Stimulated activated CD4-positive, alpha-beta T cell treated with anti-CD3 and anti-CD28 coated beads, Interleukin-4, amount 100 ng/mL, for 4 hours (primary cell): ENCODE results near the gene IL27RA.

ENCODE experiments used
- DNase-seq, 2 experiments: peaks; one replicate each; pipeline ENCODE4 v3.0.0-alpha.2; 2020

IL27RA gene

GRCh38 chr19:14031719-14032480 is at the start of gene IL27RA:
Gene IL27RA, plus strand, starts transcription at chr19:14031762. Its CDS starts 111 bp downstream, at chr19:14031873.
- peak; percentile 69 to 80 for DNase-seq

- no peak for DNase-seq
Measured at GRCh38 chr19:13981988-13982501, 49.5 kb upstream of the IL27RA start.

GRCh38 chr19:13982773-13983172 is 48.8 kb upstream of the IL27RA start:
- DNase-seq = no peak

GRCh38 chr19:13983213-13983889 is 48.2 kb upstream of the IL27RA start:
- peak; percentile 24 to 26 for DNase-seq

GRCh38 chr19:13984186-13984585 is 47.4 kb upstream of the IL27RA start:
- no peak for DNase-seq

GRCh38 chr19:13984875-13985741 is 46.5 kb upstream of the IL27RA start:
- DNase-seq = no peak

GRCh38 chr19:13985771-13986347 is 45.7 kb upstream of the IL27RA start:
- peak; percentile 16 to 32 for DNase-seq

GRCh38 chr19:13986348-13986904 is 45.1 kb upstream of the IL27RA start:
- DNase-seq = peak; percentile 98

- no peak for DNase-seq
Measured at GRCh38 chr19:13987101-13987890, 44.3 kb upstream of the IL27RA start.

GRCh38 chr19:13989487-13989886 is 42.1 kb upstream of the IL27RA start:
- DNase-seq = no peak

- no peak for DNase-seq
Measured at GRCh38 chr19:13990085-13990484, 41.5 kb upstream of the IL27RA start.

- DNase-seq = no peak
Measured at GRCh38 chr19:13992025-13992424, 39.5 kb upstream of the IL27RA start.

GRCh38 chr19:13993590-13994300 is 37.8 kb upstream of the IL27RA start:
- DNase-seq = no peak

GRCh38 chr19:13995017-13995728 is 36.4 kb upstream of the IL27RA start:
- no peak for DNase-seq

GRCh38 chr19:13995878-13996765 is 35.4 kb upstream of the IL27RA start:
- DNase-seq = no peak

GRCh38 chr19:13996928-13997630 is 34.5 kb upstream of the IL27RA start:
- no peak for DNase-seq

GRCh38 chr19:13997631-13997962 is 34.0 kb upstream of the IL27RA start:
- DNase-seq = no peak

GRCh38 chr19:13998426-13998825 is 33.1 kb upstream of the IL27RA start:
- DNase-seq = no peak

GRCh38 chr19:13999085-13999484 is 32.5 kb upstream of the IL27RA start:
- no peak for DNase-seq
